Right ventricle myocardium superior (tissue), 1 donor: Measurements from ENCODE around the gene MORN4. TPM values are rescaled to one million over a fixed set of nuclear protein-coding genes. Genes with fewer than 3 reads are reported as not detected.

ENCODE experiments used
- ATAC-seq: fragments of 200-7000 bp; cut with Tn5 transposase; one replicate; pipeline ENCODE4 v1.9.1; 2020; ENCODE audit warnings: mild to moderate bottlenecking; ENCODE audit not compliant: poor library complexity
- DNase-seq: peaks from one replicate; pipeline ENCODE4 v3.0.0-alpha.2; 2020
- intact Hi-C: fragments of 100-400 bp; cut with DNase I; formaldehyde crosslinking; loops from one replicate; pipeline ENCODE4 v1.11.2; 2022
- total RNA-seq: library from RNA; stranded (reverse); fragmentation: NEBNext Ultra II Directional; extraction: Animal tissue kit (Norgen Biotek cat#: 25700); gene quantifications from one replicate; pipeline ENCODE4 v1.2.1, GENCODE V29; 2021
- donor health status: DM: no; HTN: yes; CAD: no; lungs with severe emphysema.

The MORN4 gene
- total RNA-seq, 1 donor from 2014 or later = 8.1 TPM

DNA sequence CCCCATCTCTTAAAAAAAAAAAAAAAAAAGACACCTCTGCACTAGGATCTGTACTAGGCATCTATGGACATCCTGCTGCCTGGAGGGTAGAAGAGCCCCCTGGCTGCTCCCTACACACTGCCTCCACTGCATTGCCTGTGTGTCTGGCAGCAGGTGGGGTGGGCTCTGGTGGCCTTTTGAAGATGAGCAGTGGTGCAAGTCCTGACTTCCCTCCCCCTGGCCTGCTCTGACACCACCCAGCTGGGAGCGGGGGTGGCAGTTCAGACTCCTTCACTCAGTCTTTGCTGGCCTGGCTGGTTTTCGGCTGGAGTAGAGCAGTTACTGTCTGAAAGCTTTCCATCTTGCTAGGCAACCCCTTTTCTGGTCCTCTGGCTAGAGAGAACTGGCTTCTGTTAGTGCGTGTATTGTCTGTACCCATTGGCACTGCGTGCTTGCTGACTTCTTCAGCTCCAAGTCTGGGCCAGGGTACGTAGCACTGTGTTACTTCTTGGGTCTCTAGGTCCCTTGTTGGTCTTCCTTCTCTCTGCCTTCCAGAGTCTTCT, 26.1 kb downstream of the MORN4 start:
- intact Hi-C loops = no loop called here
- no peak for DNase-seq
- no peak for ATAC-seq

GRCh38 chr10:97601268-97602215, 31.8 kb downstream of the MORN4 start:
- peak; percentile 64 for DNase-seq
- intact Hi-C loops = no loop called here
- peak; percentile 76 for ATAC-seq

GRCh38 chr10:97600616-97601015, 32.7 kb downstream of the MORN4 start:
- ATAC-seq = no peak
- no peak for DNase-seq
- intact Hi-C loops = no loop called here

GRCh38 chr10:97599272-97599619, 34.1 kb downstream of the MORN4 start:
- ATAC-seq (no peak), DNase-seq (no peak)
- intact Hi-C loops = no loop called here

DNA sequence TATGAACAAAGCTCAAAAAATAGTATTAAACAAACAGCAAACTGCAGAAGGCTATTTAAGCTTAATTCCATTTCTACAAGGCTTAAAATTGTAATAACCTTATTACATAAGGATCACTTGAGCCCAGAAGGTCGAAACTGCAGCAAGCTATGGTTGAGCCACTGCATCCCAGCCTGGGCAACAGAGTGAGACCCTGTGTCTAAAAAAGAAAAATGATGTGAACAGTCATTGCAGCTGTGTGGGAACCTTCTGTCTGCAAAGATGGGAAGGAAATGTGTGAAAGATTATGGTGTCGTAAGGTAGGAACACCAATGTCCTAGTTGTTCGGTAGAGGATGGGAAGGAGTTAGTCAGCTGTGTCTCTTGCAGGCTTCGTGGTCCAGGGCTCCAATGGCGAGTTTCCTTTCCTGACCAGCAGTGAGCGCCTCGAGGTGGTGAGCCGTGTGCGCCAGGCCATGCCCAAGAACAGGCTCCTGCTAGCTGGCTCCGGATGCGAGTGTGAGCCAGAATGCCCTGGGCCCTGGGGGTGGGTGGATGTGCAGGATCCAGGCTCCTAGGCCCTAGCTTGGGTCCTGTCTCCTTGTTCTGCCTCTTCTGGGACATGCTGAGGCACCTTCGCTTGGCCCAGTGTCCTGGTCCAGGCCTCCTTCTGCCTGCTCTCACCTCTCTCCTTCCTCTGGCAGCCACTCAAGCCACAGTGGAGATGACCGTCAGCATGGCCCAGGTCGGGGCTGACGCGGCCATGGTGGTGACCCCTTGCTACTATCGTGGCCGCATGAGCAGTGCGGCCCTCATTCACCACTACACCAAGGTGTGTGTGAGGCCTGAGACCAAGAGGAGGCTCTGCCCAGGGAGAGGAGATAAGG, 34.7 kb downstream of the MORN4 start:
- ATAC-seq = no peak
- DNase-seq = no peak
- intact Hi-C loops = no loop called here

GRCh38 chr10:97597778-97598177, 35.5 kb downstream of the MORN4 start:
- intact Hi-C loops = no loop called here
- ATAC-seq (no peak), DNase-seq (no peak)

- DNase-seq (no peak), ATAC-seq (peak; percentile 94)
- intact Hi-C loops = no loop called here
Observed at GRCh38 chr10:97596101-97597082, 36.9 kb downstream of the MORN4 start.

DNA sequence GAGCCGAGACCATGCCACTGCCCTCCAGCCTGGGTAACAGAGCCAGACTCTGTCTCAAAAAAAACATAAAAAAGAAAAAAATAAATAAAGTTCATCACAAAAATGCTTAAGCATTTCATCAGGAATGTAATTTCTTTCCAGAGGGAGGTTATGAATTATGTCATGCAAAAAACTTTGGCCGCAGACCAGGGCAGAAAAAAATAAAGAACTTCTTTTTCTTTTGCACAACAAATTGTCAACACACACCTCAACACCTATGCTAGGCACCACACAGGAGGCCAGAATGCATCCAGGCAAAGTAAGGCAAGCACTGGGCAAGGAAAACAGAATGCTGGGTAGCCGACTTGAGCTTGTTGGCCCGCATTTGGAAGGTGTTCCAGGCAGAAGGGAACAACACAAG, 39.9 kb downstream of the MORN4 start:
- ATAC-seq (no peak), DNase-seq (peak; percentile 10)
- intact Hi-C loops = no loop called here

DNA sequence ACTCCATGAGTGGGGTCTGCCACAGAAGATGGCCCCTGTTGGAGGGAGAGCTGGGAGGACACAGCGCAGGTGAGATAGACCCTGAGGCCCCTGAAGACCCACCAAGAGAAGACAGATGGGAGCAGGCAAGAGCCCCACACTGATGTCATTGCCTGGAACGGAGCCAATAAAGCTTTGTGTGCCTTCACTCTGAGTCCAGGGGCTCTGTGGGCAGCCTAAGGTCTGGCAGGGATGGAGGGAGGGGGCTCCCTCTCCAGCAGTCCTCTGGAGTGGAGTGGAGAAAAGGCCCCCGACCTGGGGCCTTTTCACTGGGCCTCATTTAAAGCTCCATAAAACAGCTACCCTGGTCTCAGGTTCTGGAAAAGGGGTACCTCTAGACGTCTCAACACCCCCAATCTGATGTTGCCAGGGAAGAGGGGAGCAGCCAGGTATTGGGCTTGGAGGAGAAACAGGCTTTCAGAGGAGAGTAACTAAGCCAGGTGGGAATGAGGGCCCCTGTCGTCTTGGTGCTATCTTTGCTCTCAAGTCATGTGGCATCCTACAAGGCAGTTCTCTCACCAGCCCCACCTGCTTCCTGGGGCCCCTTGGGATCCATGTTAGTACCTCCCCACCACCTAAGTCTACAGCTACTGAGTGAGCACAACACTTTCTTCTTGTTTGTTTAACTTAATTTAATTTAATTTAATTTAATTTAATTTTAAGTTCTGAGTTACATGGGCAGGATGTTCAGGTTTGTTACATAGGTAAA, 42.4 kb downstream of the MORN4 start:
- intact Hi-C loops = no loop called here
- ATAC-seq (no peak), DNase-seq (peak; percentile 5)

DNA sequence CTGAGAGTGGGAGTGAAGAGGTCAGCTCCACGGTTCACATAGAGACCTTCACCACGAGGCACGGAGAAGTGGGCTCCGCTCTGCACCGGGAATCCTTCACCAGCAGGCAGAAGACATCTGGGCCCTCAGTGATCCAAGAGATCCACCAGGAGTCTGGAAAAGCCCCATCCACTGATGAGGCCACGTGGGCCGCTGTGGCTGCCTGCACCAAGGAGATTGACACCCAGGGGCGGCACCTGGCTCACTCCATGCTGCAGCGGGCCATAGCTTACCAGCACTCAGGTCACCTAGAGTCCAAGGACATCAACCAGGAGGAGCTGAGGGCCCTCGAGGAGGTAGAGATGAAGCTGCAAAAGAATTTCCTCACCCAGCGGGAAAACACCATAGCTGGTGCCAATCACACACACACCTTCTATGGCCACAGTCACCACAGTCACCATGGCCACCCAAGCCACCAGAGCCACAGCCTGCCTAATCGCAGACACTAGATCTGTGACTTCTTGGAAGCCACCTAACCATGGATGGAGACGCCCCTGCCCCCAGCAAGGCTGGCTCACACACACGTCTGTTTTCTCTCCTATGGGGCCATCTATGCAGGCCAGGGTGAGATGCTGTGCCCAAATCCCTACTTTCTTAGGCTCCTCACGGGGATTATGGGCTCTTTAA, 43.1 kb downstream of the MORN4 start:
- peak; percentile 12 for DNase-seq
- intact Hi-C loops = no loop called here
- ATAC-seq = no peak

DNA sequence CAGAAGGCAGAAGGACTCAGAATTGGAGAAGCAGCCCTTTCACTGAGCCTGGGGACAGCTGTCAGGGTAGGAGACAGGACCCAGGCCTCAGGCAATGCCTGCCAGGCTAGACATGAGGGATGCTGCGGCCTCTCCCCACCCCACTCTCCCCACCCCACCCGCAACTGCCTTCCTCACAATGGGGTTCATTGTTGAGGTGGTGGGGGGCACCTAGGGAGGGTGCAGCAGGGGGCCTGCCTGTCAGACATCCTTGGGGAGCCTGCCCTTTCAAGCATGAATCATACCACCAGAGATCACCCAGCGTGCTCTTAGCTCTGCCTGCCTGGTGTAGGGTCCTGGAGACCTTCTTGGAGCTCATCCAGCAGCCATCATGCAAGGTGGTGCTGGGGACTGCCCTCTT, 43.8 kb downstream of the MORN4 start, which contains the start of gene C10orf62:
Gene C10orf62 (plus strand): TSS at position 243 of the 400 bp plus-strand sequence. CDS start 177 bp downstream, outside the sequence.
- intact Hi-C loops = no loop called here
- no peak for DNase-seq
- no peak for ATAC-seq

DNA sequence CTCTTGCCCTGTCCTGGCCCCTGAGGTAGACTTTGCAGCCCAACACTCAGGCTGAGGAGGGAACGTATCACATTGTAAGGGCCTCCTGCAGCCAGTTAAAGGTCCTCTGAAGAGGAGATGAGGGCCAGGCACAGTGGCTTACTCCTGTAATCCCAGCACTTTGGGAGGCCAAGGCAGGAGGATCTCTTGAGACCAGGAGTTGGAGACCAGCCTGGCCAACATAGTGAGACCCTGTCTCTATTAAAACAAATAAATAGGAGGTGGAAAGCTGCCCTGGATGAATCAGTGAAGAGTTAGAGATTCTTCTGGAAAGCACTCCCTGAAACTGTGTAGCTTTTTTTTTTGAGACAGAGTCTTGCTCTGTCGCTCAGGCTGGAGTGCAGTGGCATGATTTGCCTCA, 46.1 kb downstream of the MORN4 start:
- intact Hi-C loops = no loop called here
- DNase-seq (no peak), ATAC-seq (no peak)

DNA sequence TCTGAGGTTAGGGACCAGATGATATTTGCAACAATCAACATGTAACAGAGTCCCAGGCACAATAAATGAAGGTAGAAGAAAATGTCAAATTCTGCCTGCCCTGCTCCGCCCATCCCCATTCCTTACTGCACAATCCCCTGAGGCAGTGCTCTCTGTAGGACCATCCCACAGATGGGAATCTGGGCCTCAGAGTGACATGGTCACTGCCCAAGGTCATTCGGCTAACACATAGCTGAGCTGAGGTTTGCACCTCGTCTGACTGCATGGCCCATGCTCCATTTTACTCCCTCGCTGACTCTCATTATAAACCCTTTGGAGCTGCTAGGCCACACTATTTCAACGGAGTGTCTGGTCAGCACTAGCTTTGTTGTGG, 47.9 kb downstream of the MORN4 start:
- DNase-seq (no peak), ATAC-seq (peak; percentile 3)
- intact Hi-C loops = no loop called here

GRCh38 chr10:97584798-97585438, 48.4 kb downstream of the MORN4 start:
- intact Hi-C loops = no loop called here
- DNase-seq (no peak), ATAC-seq (peak; percentile 56)

DNA sequence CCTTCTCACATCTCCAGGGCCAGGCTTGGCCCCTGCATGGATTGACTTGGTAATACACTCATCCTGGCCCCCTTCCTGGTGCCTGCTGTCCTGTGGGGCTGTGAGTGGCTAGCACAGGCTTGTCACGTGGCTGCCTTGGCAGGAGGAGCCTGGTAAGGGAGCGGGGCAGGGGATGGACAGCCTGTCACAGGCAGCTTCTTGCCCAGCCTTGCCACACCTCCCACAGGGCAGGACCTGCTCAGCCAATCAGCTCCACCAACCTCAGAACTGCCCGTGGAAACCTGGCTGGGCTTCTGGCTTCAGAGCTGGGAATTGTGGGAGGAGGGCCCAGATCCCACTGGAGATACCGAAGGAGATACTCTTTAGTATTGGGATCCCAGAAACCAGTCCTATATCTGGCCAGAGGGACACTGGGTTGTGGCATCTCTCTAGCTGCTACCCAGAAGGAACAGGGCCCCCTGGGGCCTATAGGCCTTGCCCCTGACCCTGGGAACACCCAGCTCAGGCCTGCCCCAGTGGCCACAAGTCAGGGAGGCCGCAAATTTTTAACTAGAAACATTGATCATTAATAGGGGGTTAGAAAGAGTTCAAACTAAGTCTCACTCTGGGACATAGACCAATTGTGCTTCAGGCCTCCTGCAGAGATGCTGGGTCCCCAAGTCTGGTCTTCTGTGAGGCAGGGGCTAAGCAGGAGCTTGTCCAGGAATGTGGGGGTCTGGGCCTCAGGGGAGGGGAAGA, 49.1 kb downstream of the MORN4 start, which contains the start of gene HOGA1:
Gene HOGA1 (plus strand): TSS at position 330 of the 738 bp plus-strand sequence. CDS start 315 bp downstream, at position 645.
- ATAC-seq = peak; percentile 91
- intact Hi-C loops = no loop called here
- peak; percentile 90 for DNase-seq

GRCh38 chr10:97583476-97583875, 49.8 kb downstream of the MORN4 start:
- intact Hi-C loops = no loop called here
- no peak for ATAC-seq

More at GRCh38 chr10:97583476-97583875, 49.8 kb downstream of the MORN4 start:
- no peak for DNase-seq
